Mammary epithelial cell (primary cell): ENCODE results near the gene RBM20.

Experiments used
- EZH2 ChIP-seq: IDR thresholded peaks from 2 replicates; pipeline ENCODE4 v1.6.1; 2012; ENCODE audit warnings: low read length, inconsistent platforms, borderline replicate concordance
- TF ChIP-seq, protein P1 (sequence below), 2 donors: IDR thresholded peaks in 1 of 2; conservative IDR thresholded peaks in 1 of 2; 2 replicates each; pipeline ENCODE4 v1.5.1; 2011 to 2012; ENCODE audit warnings: inconsistent platforms in 2 of 2, low read length in 2 of 2, mild to moderate bottlenecking in 2 of 2, control low read depth in 1 of 2, low read depth in 1 of 2; ENCODE audit not compliant: insufficient read depth in 1 of 2; ENCODE audit errors: extremely low read depth in 1 of 2

DNA sequence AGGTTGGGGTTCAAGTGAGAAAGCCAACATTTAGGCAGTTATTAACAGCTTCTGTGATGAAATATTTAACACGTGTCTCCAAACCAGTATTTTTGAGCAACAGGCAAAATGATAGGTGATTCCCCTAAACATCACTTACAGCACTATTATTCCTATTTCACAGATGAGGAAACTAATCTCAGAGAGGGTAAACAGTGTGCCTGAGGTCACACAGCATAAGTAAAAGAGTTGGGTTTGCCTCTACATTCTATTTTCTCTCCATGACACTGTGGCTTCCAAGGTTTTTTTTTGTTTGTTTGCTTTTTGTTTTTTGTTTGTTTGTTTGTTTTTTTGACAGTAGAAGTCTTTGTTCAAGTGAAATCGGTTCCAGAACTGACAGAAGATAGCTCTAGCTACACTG lies 184.4 kb downstream of the RBM20 start:
- no peak for TF ChIP-seq EZH2
- TF ChIP-seq, protein P1, sequence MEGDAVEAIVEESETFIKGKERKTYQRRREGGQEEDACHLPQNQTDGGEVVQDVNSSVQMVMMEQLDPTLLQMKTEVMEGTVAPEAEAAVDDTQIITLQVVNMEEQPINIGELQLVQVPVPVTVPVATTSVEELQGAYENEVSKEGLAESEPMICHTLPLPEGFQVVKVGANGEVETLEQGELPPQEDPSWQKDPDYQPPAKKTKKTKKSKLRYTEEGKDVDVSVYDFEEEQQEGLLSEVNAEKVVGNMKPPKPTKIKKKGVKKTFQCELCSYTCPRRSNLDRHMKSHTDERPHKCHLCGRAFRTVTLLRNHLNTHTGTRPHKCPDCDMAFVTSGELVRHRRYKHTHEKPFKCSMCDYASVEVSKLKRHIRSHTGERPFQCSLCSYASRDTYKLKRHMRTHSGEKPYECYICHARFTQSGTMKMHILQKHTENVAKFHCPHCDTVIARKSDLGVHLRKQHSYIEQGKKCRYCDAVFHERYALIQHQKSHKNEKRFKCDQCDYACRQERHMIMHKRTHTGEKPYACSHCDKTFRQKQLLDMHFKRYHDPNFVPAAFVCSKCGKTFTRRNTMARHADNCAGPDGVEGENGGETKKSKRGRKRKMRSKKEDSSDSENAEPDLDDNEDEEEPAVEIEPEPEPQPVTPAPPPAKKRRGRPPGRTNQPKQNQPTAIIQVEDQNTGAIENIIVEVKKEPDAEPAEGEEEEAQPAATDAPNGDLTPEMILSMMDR (conservative IDR thresholded peaks at IDR 0.05 in 1 of 2, IDR thresholded peaks at IDR 0.05 in 1 of 2; ENCODE audit: extremely low read depth in 1 of 2, insufficient read depth in 1 of 2, low read depth in 1 of 2, low read length in 2 of 2): no peak
